Thymus (tissue), 11 donors: Measurements from ENCODE around the gene UBIAD1. TPM values are rescaled to one million over a fixed set of nuclear protein-coding genes. Genes with fewer than 3 reads are reported as not detected.
"Not testable (repeated sequence)": the region's sequence is repeated elsewhere in the genome, so short reads cannot be mapped to it uniquely, and the experiment has no call there.

Experiments used
- DNase-seq, 9 donors: peaks; one replicate each; pipeline ENCODE4 v3.0.0-alpha.2; 2013; ENCODE audit warnings: low spot score in 9 of 9, low read depth in 6 of 9, missing footprints in 1 of 9
- H3K27ac ChIP-seq, 2 donors: one replicate each; pipeline ENCODE4 v1.5.1; 2013; ENCODE audit warnings: control low read depth in 1 of 2, low read depth in 1 of 2, low read length in 1 of 2, mild to moderate bottlenecking in 1 of 2, moderate library complexity in 1 of 2
- H3K27me3 ChIP-seq, 2 donors: one replicate each; pipeline ENCODE4 v1.5.1; 2013; ENCODE audit warnings: low read length in 1 of 2; ENCODE audit not compliant: control insufficient read depth in 2 of 2, insufficient read depth in 1 of 2
- H3K36me3 ChIP-seq, 2 donors: one replicate each; pipeline ENCODE4 v1.5.1; 2013; ENCODE audit warnings: low read length in 1 of 2, mild to moderate bottlenecking in 1 of 2, moderate library complexity in 1 of 2; ENCODE audit not compliant: control insufficient read depth in 2 of 2, insufficient read depth in 2 of 2
- H3K4me1 ChIP-seq, 2 donors: one replicate each; pipeline ENCODE4 v1.5.1; 2013; ENCODE audit warnings: low read length in 2 of 2; ENCODE audit not compliant: control insufficient read depth in 2 of 2, insufficient read depth in 2 of 2
- H3K4me3 ChIP-seq, 2 donors: one replicate each; pipeline ENCODE4 v1.5.1; 2013; ENCODE audit warnings: low read length in 2 of 2, control low read depth in 1 of 2, mild to moderate bottlenecking in 1 of 2
- H3K9me3 ChIP-seq, 2 donors: one replicate each; pipeline ENCODE4 v1.5.1; 2013; ENCODE audit warnings: low read length in 1 of 2, mild to moderate bottlenecking in 1 of 2; ENCODE audit not compliant: control insufficient read depth in 2 of 2, insufficient read depth in 1 of 2
- WGBS: extraction: QIAGEN DNeasy Blood & Tissue Kit; methylation state at CpG from one replicate; pipeline ENCODE4 v1.1.7; 2013; 5-methylcytosine and 5-hydroxymethylcytosine counted together
- polyA plus RNA-seq: library from polyadenylated mRNA; stranded (reverse); fragments of 200-250 nt; gene quantifications from one replicate; pipeline ENCODE4 v1.2.3, GENCODE V29; 2013
- total RNA-seq: library from RNA; stranded (reverse); fragments of 120-200 nt; gene quantifications from one replicate; pipeline ENCODE4 v1.2.4, GENCODE V29; 2013
- donor health status: healthy.

Gene UBIAD1
- total and polyA plus RNA-seq, 2 donors: 7.3 to 9.8 TPM

- no peak for DNase-seq
- 92% methylated on average over 12 of the region's 12 CpGs for WGBS
- Histone ChIP-seq H3K27me3 (no peaks in the 10 kb centered on the region), H3K4me1 (no peaks in the 10 kb centered on the region), H3K9me3 (no peaks in the 10 kb centered on the region), H3K4me3 (no peak overlapping the region), H3K27ac (no peak overlapping the region), H3K36me3 (peaks cover 15 to 17% of the 10 kb centered on the region in 2 donors)
These were observed 25.6 kb downstream of the UBIAD1 start for GRCh38 chr1:11298390-11299224.

GRCh38 chr1:11299225-11299574 lies 26.2 kb downstream of the UBIAD1 start:
- H3K4me3 ChIP-seq: no peak overlapping the region
- H3K9me3 ChIP-seq: no peaks in the 10 kb centered on the region
- H3K27me3 ChIP-seq: no peaks in the 10 kb centered on the region
- WGBS: 92% methylated on average over 10 of the region's 10 CpGs
- no peak for DNase-seq
- no peak overlapping the region for H3K27ac ChIP-seq
- H3K4me1 ChIP-seq: no peaks in the 10 kb centered on the region
- H3K36me3 ChIP-seq: peaks cover 14% of the 10 kb centered on the region in 2 donors

- Histone ChIP-seq H3K4me3 (no peak overlapping the region), H3K27me3 (no peaks in the 10 kb centered on the region), H3K27ac (no peak overlapping the region), H3K36me3 (no peaks in the 10 kb centered on the region), H3K9me3 (no peaks in the 10 kb centered on the region), H3K4me1 (no peaks in the 10 kb centered on the region)
- WGBS: 83% methylated on average over 9 of the region's 9 CpGs
- no peak for DNase-seq
These were observed 28.6 kb downstream of the UBIAD1 start for GRCh38 chr1:11301601-11302000.

GRCh38 chr1:11302366-11302765 lies 29.4 kb downstream of the UBIAD1 start:
- Histone ChIP-seq H3K36me3 (no peaks in the 10 kb centered on the region), H3K9me3 (no peaks in the 10 kb centered on the region), H3K4me1 (no peaks in the 10 kb centered on the region), H3K27ac (no peak overlapping the region), H3K4me3 (no peak overlapping the region), H3K27me3 (no peaks in the 10 kb centered on the region)
- DNase-seq: no peak
- WGBS: 97% methylated on average over 2 of the region's 2 CpGs

DNA sequence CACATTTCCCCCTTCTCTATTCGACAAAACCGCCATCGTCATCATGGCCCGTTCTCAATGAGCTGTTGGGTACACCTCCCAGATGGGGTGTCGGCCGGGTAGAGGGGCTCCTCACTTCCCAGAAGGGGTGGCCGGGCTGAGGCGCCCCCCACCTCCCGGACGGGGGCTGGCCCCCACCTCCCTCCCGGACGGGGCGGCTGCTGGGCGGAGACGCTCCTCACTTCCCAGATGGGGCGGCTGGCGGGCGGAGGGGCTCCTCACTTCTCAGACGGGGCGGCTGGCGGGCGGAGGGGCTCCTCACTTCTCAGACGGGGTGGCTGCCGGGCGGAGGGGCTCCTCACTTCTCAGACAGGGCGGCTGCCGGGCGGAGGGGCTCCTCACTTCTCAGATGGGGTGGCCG lies 32.5 kb downstream of the UBIAD1 start:
- not testable (repeated sequence) for DNase-seq, H3K4me1 ChIP-seq, H3K36me3 ChIP-seq, H3K4me3 ChIP-seq, H3K27me3 ChIP-seq, H3K27ac ChIP-seq, H3K9me3 ChIP-seq
- WGBS: 94% methylated on average over 29 of the region's 29 CpGs

DNA sequence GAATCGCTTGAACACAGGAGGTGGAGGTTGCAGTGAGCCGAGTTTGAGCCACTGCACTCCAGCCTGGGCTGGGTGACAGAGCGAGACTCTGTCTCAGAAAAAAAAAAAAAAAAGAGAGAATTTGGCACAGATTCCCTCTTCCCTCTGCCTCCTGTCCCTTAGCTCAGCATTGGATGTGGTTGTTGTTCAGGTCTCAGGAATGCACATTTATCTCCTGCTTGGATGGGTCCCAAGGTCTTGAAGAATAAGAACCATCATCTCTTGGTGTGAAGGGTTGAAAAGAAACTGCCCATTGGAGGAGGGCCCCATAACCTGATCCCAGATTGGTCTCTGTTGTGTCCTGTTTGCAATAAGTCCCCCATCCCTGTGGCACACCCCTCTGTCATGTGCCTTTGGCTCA lies 34.9 kb downstream of the UBIAD1 start:
- H3K36me3 ChIP-seq: no peaks in the 10 kb centered on the region
- DNase-seq: no peak
- peaks cover 0 to 12% of the 10 kb centered on the region in 2 donors for H3K27me3 ChIP-seq
- no peak overlapping the region for H3K4me3 ChIP-seq
- WGBS: 95% methylated on average over 3 of the region's 3 CpGs
- H3K4me1 ChIP-seq: peaks cover 0 to 3% of the 10 kb centered on the region in 2 donors
- no peak overlapping the region for H3K27ac ChIP-seq
- H3K9me3 ChIP-seq: no peaks in the 10 kb centered on the region

DNA sequence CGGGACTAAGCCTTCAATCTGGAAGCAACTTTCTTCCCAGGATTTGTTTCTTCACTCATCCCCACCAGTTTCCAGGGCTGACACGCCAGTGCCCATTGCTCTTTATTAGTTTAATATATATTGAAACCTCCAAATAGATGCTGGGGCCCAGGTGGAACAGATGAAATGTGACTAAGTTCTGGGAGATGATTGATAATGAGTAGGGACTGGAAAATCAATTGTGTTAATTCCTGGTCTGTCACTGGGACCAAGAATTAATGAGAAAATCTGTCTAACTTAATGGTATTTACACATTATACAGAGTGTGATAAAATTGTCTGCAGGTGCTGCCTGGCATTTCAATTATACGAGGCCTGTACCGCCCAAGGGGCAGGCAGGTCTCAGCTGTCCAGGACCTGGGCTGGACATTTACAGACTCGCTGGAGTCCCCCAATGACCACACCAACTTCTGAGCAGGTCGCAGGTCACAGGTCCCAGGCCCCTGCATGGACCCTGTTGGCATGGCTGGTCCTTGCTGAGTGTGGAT lies 35.8 kb downstream of the UBIAD1 start:
- Histone ChIP-seq H3K27me3 (peaks cover 0 to 12% of the 10 kb centered on the region in 2 donors), H3K4me1 (peaks cover 0 to 3% of the 10 kb centered on the region in 2 donors), H3K9me3 (no peaks in the 10 kb centered on the region), H3K27ac (no peak overlapping the region), H3K36me3 (no peaks in the 10 kb centered on the region), H3K4me3 (no peak overlapping the region)
- 92% methylated on average over 6 of the region's 6 CpGs for WGBS
- no peak for DNase-seq

GRCh38 chr1:11309385-11309784 lies 36.4 kb downstream of the UBIAD1 start:
- Histone ChIP-seq H3K27ac (no peak overlapping the region), H3K9me3 (no peaks in the 10 kb centered on the region), H3K4me1 (peaks cover 0 to 3% of the 10 kb centered on the region in 2 donors), H3K27me3 (peaks cover 0 to 12% of the 10 kb centered on the region in 2 donors), H3K4me3 (no peak overlapping the region), H3K36me3 (no peaks in the 10 kb centered on the region)
- DNase-seq: no peak
- WGBS: 95% methylated on average over 7 of the region's 7 CpGs

DNA sequence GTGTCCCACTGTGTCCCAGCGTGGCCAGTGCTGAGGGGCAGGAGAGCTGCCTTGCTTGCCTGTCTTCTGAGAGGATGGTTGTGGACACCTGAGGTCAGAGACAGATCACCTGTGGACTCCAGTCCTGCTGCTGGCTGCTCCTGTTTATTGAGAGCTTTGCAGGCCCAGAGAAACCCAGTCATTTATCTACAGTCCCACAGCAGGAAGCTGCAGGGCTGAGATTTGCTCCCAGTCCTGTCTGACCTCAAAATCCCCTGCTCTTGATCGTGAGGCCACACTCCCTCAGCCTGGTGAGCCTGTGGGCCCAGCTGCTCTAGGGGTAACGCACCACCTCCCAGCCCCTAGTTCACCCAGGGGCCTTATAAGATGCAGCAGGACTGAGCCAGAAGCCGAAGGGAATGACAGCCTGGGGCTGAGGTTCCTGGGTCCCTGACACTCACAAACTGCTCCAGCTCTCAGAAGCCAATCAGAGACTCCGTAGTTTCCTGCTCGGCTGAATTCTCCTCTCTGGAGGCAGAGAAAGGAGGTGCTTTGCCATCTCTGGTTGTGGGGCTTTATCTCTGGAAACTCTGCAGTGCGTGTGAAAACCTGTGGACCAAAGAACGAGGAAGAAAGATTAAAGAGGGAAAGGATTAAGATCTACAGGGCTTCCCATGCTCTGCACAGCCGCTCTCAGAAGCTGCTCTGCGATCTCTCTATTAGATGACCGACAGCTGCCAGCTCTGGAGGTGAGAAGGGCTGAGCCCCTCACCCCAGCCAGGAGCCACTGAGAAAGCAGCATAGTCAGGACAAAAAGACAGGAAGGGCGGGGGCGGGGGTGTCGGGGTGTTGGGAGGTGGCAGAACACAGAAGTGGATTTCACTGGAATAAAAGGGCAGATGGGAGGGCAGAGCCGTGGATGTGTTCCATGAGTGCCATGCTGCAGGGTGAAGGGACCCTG lies 39.1 kb downstream of the UBIAD1 start:
- no peak for DNase-seq
- H3K4me1 ChIP-seq: peaks cover 0 to 3% of the 10 kb centered on the region in 2 donors
- no peak overlapping the region for H3K4me3 ChIP-seq
- no peak overlapping the region for H3K27ac ChIP-seq
- H3K36me3 ChIP-seq: no peaks in the 10 kb centered on the region
- WGBS: 81% methylated on average over 15 of the region's 15 CpGs
- H3K27me3 ChIP-seq: peaks cover 0 to 26% of the 10 kb centered on the region in 2 donors
- no peaks in the 10 kb centered on the region for H3K9me3 ChIP-seq
